ENCODE results near the gene SLC17A1.

Gene SLC17A1

GRCh38 chr6:25874822-25875562, 43.1 kb upstream of the SLC17A1 start:
- TF ChIP-seq CTCF (IDR thresholded peaks at IDR 0.05; ENCODE audit: low read depth, low read length, missing control alignments) = no peak
- no peak overlapping the region for H3K4me3 ChIP-seq (ENCODE audit: low read depth, low read length)
- DNase-seq = no peak
- no peak overlapping the region for H3K27ac ChIP-seq
- H3K36me3 ChIP-seq (replicated peaks) = no peaks in the 10 kb centered on the region
- in situ Hi-C loops (cut with HindIII; ENCODE audit: low pct_ligation_motif_present, low sequenced_read_pairs) = no loop called here
- H3K27me3 ChIP-seq (replicated peaks) = no peaks in the 10 kb centered on the region

- in situ Hi-C loops (cut with HindIII; ENCODE audit: low pct_ligation_motif_present, low sequenced_read_pairs) = no loop called here
- no peak within 1 kb of the TSS for H3K4me3 ChIP-seq (ENCODE audit: low read depth, low read length)
Observed at GRCh38 chr6:25874118-25874517, 42.3 kb upstream of the SLC17A1 start, which contains the start of gene SLC17A3. TSS of gene SLC17A3 (minus strand) at chr6:25874243. CDS start at chr6:25868387, 5,856 bp downstream.

GRCh38 chr6:25872814-25873213, 41.0 kb upstream of the SLC17A1 start:
- Histone ChIP-seq H3K36me3 (replicated peaks) (no peaks in the 10 kb centered on the region), H3K27me3 (replicated peaks) (no peaks in the 10 kb centered on the region), H3K4me3 (ENCODE audit: low read depth, low read length) (no peak overlapping the region), H3K27ac (no peak overlapping the region)
- DNase-seq = no peak
- no peak for TF ChIP-seq CTCF (IDR thresholded peaks at IDR 0.05; ENCODE audit: low read depth, low read length, missing control alignments)
- in situ Hi-C loops (cut with HindIII; ENCODE audit: low pct_ligation_motif_present, low sequenced_read_pairs) = no loop called here

More at GRCh38 chr6:25874118-25874517, 42.3 kb upstream of the SLC17A1 start, which contains the start of gene SLC17A3:
- no peak for TF ChIP-seq CTCF (IDR thresholded peaks at IDR 0.05; ENCODE audit: low read depth, low read length, missing control alignments)
- DNase-seq = no peak
- Histone ChIP-seq H3K36me3 (replicated peaks) (no peaks in the 10 kb centered on the region), H3K27ac (no peak within 1 kb of the TSS), H3K27me3 (replicated peaks) (no peaks in the 10 kb centered on the region)

- H3K27me3 ChIP-seq (replicated peaks) = no peaks in the 10 kb centered on the region
- H3K36me3 ChIP-seq (replicated peaks) = no peaks in the 10 kb centered on the region
- TF ChIP-seq CTCF (IDR thresholded peaks at IDR 0.05; ENCODE audit: low read depth, low read length, missing control alignments) = no peak
- in situ Hi-C loops (cut with HindIII; ENCODE audit: low pct_ligation_motif_present, low sequenced_read_pairs) = no loop called here
- H3K4me3 ChIP-seq (ENCODE audit: low read depth, low read length) = no peak overlapping the region
- no peak overlapping the region for H3K27ac ChIP-seq
- no peak for DNase-seq
Observed at GRCh38 chr6:25869840-25870239, 38.0 kb upstream of the SLC17A1 start.

- no peak for TF ChIP-seq CTCF (IDR thresholded peaks at IDR 0.05; ENCODE audit: low read depth, low read length, missing control alignments)
- Histone ChIP-seq H3K4me3 (ENCODE audit: low read depth, low read length) (no peak overlapping the region), H3K27me3 (replicated peaks) (no peaks in the 10 kb centered on the region), H3K27ac (no peak overlapping the region), H3K36me3 (replicated peaks) (no peaks in the 10 kb centered on the region)
- in situ Hi-C loops (cut with HindIII; ENCODE audit: low pct_ligation_motif_present, low sequenced_read_pairs) = no loop called here
- no peak for DNase-seq
Observed at GRCh38 chr6:25868436-25869183, 36.8 kb upstream of the SLC17A1 start.

Data from brain microvascular endothelial cell (primary cell).